ENCODE data around the gene TRIM67. TPM values are rescaled to one million over a fixed set of nuclear protein-coding genes. Genes with fewer than 3 reads are reported as not detected.

TRIM67 gene
- polyA plus RNA-seq, 1 donor from 2014 or later, result 8.0 TPM

GRCh38 chr1:231232870-231233734, 71.2 kb downstream of the TRIM67 start:
- no peak overlapping the region for H3K9ac ChIP-seq (ENCODE audit: low read length)
- H3K79me2 ChIP-seq (replicated peaks; ENCODE audit: insufficient read depth, low read length), result no peaks in the 10 kb centered on the region
- no peaks in the 10 kb centered on the region for H3F3A ChIP-seq (ENCODE audit: insufficient read depth, low read length, poor library complexity, severe bottlenecking)
- H3K36me3 ChIP-seq (ENCODE audit: insufficient read depth, low read length), result no peaks in the 10 kb centered on the region
- H3K27ac ChIP-seq (ENCODE audit: low read length), result no peak overlapping the region
- no peak overlapping the region for H3K4me2 ChIP-seq (ENCODE audit: low read length)
- TF ChIP-seq CTCF (IDR thresholded peaks at IDR 0.05; ENCODE audit: poor library complexity, severe bottlenecking) (no peak), MXI1 (conservative IDR thresholded peaks at IDR 0.05; ENCODE audit: poor library complexity, severe bottlenecking) (no peak), EP300 (conservative IDR thresholded peaks at IDR 0.05; ENCODE audit: poor library complexity, severe bottlenecking) (no peak), RAD21 (conservative IDR thresholded peaks at IDR 0.05) (no peak), POLR2AphosphoS5 (IDR thresholded peaks at IDR 0.05) (no peak), TAF1 (IDR thresholded peaks at IDR 0.05; ENCODE audit: low read depth) (no peak), EZH2 (IDR thresholded peaks at IDR 0.05; ENCODE audit: borderline replicate concordance, insufficient read depth, low read length, poor library complexity, severe bottlenecking) (no peak), REST (IDR thresholded peaks at IDR 0.05; ENCODE audit: borderline replicate concordance) (no peak), SMC3 (conservative IDR thresholded peaks at IDR 0.05; ENCODE audit: poor library complexity) (no peak)
- H3K9me3 ChIP-seq (ENCODE audit: low read length), result no peaks in the 10 kb centered on the region
- H3K9me2 ChIP-seq (ENCODE audit: insufficient read depth, low read length), result no peaks in the 10 kb centered on the region
- no peak overlapping the region for H2AFZ ChIP-seq (ENCODE audit: low read depth, low read length)
- H3K27me3 ChIP-seq (ENCODE audit: insufficient read depth, low read depth, low read length), result no peaks in the 10 kb centered on the region
- H4K20me1 ChIP-seq (ENCODE audit: insufficient read depth), result no peaks in the 10 kb centered on the region
- H3K4me3 ChIP-seq (ENCODE audit: low read length), result no peak overlapping the region

GRCh38 chr1:231233735-231234417, 72.0 kb downstream of the TRIM67 start:
- TF ChIP-seq TAF1 (IDR thresholded peaks at IDR 0.05; ENCODE audit: low read depth), result no peak
- no peak for TF ChIP-seq CTCF (IDR thresholded peaks at IDR 0.05; ENCODE audit: poor library complexity, severe bottlenecking)
- no peak for TF ChIP-seq MXI1 (conservative IDR thresholded peaks at IDR 0.05; ENCODE audit: poor library complexity, severe bottlenecking)
- no peak for TF ChIP-seq EZH2 (IDR thresholded peaks at IDR 0.05; ENCODE audit: borderline replicate concordance, insufficient read depth, low read length, poor library complexity, severe bottlenecking)
- TF ChIP-seq EP300 (conservative IDR thresholded peaks at IDR 0.05; ENCODE audit: poor library complexity, severe bottlenecking), result no peak
- TF ChIP-seq POLR2AphosphoS5 (IDR thresholded peaks at IDR 0.05), result no peak
- TF ChIP-seq REST (IDR thresholded peaks at IDR 0.05; ENCODE audit: borderline replicate concordance), result no peak
- TF ChIP-seq SMC3 (conservative IDR thresholded peaks at IDR 0.05; ENCODE audit: poor library complexity), result no peak
- no peak for TF ChIP-seq RAD21 (conservative IDR thresholded peaks at IDR 0.05)
- H3K9ac ChIP-seq (ENCODE audit: low read length), result no peak overlapping the region
- H3F3A ChIP-seq (ENCODE audit: insufficient read depth, low read length, poor library complexity, severe bottlenecking), result no peaks in the 10 kb centered on the region
- H3K4me2 ChIP-seq (ENCODE audit: low read length), result no peak overlapping the region
- no peaks in the 10 kb centered on the region for H3K9me2 ChIP-seq (ENCODE audit: insufficient read depth, low read length)
- H4K20me1 ChIP-seq (ENCODE audit: insufficient read depth), result no peaks in the 10 kb centered on the region
- no peak overlapping the region for H3K4me3 ChIP-seq (ENCODE audit: low read length)
- no peaks in the 10 kb centered on the region for H3K27me3 ChIP-seq (ENCODE audit: insufficient read depth, low read depth, low read length)
- no peaks in the 10 kb centered on the region for H3K9me3 ChIP-seq (ENCODE audit: low read length)
- H3K27ac ChIP-seq (ENCODE audit: low read length), result no peak overlapping the region
- H3K36me3 ChIP-seq (ENCODE audit: insufficient read depth, low read length), result peaks cover 3% of the 10 kb centered on the region
- no peak overlapping the region for H2AFZ ChIP-seq (ENCODE audit: low read depth, low read length)
- no peaks in the 10 kb centered on the region for H3K79me2 ChIP-seq (replicated peaks; ENCODE audit: insufficient read depth, low read length)

All from neural cell (in vitro differentiated cells).